ENCODE measurements around the gene PDGFA.

The PDGFA gene

DNA sequence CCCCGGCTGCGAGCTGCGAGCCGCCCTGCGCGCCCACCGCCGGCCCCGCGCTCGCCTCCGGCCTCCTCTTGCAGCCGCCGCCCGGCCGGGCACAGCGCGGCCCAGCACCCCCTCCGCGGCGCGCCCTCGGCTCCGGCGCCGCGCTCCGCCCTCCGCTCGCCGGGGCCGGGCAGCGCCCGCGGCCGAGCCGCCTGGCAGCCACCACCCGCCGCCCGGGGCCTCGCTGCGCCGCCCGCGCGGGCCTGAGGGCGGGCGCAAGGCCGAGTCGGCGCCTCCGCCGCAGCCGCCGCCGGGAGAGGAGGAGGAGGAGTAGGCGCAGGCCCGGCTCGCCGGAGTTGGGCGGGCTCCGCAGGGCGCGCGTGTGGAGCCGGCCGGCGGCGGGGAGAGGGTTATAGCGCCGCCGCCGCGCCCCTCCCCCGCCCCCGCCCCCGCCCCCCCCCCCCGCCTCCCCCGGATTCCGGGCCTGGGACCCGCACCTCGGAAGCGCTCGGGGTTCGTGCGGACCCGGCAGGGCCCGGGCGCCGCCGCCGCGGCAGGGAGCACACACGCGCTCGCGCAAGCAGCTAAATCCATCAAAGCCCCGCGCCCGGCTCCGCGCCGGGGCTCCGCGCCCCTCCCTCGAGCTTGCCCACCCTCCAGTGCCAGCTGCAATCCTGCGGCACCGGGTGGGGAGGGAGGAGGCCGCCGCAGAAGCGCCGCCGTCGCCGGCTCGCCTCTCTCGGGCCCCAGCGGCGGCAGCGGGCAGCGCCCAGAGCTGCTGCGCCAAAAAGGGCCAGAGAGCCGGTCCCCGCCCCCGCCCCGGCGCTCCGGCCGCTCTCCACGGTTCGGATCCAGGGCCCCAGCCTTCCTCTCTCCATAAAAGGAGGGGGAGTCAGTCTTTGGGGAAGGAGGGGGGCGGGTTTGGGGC, at the start of gene PDGFA:
Gene PDGFA (minus strand): TSS at position 363 of the 907 bp plus-strand sequence. CDS start 845 bp downstream, outside the sequence.
- DNase-seq (ENCODE audit: low read depth, low spot score), result no peak

DNA sequence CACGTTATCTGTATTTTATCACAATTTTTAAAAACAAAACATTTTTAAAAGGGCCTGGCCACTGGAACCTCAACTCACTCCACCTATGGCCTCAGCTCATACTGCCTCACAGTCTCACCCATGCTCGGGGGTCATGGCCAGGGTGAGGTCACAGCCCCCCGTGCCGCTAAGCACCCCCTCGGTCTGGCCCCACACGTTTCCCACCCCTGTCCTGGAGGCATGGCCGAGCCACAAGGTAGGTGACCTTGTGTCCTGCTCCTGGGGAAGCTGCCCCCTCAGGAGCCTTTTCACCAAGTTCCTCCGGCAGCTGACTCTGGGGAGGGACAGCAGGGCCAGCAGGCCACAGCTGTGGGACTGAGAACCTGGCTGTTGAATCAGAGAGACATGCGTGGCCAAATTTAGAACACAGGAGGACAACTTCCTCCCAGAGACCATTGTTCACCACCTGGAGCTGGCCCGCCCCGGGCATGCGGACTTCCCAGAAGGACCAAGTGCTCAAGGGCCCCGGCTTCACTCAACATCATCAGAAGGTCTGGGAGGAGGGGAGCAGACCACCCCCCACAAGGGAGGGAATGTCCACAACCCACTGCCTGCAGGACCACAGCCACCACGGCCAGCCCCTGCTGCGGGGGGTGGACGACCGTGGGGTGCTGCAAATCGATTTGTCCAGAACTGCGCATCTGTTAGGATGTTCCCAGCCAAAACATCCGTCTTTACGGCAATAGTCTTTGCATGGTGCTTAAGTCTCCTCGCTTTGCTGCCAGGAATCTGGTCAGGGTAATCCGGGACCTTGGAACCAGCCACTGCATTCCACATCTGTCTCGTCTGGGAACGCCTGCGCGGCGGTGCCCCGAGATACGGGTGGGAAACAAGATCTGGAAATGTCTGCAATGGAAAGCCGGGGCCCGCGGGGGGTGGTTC, 48.6 kb upstream of the PDGFA start:
- DNase-seq (ENCODE audit: low read depth, low spot score), result no peak

DNA sequence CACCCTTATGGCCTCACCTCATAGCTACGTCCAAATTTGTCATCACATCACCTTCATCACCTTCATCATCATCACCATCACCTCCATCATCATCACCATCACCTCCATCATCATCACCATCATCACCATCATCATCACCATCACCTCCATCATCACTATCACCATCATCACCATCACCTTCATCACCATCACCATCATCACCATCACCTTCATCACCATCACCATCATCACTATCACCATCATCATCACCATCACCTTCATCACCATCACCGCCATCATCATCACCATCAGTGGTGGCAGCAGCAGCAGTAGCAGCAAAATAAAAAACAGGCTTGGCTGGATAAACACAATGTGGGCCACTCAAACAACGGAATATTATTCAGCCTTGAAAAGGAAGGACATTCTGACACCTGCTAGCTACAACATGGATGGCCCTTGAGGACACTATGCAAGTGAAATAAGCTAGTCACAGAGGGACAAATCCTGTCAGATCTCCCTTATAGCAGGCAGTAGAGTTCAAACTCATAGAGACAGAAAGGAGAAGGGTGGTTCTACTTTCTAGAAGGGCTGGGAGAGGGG, 47.7 kb upstream of the PDGFA start:
- no peak for DNase-seq (ENCODE audit: low read depth, low spot score)

DNA sequence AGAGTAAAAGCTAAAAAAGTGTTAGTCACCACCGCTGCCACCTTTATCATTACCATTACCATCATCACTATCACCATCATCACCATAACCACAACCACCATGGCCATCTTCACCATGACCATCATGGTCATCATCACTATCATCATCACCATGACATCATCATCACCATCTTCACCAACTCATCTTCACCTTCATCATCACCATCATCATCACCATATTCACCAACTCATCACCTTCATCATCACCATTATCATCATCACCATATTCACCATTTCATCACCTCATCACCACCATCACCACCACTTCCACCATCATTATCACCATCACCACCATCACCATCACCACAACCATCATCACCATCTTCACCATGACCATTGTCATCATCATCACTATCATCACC, 46.5 kb upstream of the PDGFA start:
- no peak for DNase-seq (ENCODE audit: low read depth, low spot score)

DNA sequence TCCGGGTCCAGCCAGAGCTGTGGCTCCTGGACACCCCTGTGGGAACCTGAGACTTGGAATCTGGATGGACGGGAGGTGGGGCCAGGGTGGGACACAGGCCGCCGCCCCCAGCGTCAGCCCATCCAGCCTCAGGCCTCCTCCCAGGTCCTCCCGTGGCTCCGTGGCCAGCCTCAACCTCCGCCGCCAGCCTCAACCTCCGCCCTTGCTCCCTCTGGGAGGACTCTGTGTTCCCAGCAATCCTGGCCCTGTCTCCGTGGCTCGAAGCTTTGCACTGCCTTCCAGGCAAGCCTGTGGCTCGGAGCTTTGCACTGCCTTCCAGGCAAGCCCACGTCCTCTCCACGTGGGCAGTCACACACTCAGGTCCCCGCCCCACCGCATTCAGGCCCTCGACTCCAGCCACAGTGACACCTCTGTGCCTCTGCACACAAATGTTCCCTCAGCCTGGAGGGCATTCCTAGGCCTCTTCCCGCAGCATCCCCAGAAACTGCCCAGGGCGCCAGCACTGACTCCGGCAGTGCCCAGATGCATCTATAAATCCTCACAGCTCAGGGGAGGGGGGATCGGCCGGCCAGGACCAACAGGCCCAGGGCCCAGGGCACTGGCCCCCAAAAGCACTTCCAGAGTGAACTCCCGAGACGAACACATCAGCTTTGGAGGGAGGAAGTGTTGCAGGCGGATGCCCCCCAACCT, 44.7 kb upstream of the PDGFA start:
- DNase-seq (ENCODE audit: low read depth, low spot score), result no peak

DNA sequence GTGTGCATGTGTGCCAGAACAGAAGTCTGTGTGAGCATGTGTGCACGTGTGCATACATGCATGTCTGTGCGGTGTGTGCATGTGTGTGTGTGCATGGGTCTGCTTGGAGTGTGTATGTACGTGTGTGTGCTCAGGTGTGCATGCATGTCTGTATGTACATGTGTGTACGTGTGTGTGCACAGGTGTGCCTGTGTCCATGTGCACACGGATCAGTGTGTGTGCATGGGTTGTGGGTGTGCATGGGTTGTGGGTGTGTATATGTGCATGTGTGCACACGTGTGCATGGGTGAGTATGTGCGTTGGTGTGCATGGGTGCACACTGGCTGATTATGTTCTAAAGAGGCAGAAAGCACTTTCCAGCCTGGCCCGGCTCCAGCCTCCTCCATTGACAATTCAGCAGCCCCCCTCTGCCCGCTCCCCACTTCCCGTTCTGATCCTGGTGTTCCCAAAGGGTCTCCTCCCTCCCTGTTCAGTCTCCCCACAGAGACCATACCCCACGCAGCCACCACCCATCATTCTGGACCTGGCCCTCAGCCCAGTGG, 44.1 kb upstream of the PDGFA start:
- DNase-seq (ENCODE audit: low read depth, low spot score), result no peak

DNA sequence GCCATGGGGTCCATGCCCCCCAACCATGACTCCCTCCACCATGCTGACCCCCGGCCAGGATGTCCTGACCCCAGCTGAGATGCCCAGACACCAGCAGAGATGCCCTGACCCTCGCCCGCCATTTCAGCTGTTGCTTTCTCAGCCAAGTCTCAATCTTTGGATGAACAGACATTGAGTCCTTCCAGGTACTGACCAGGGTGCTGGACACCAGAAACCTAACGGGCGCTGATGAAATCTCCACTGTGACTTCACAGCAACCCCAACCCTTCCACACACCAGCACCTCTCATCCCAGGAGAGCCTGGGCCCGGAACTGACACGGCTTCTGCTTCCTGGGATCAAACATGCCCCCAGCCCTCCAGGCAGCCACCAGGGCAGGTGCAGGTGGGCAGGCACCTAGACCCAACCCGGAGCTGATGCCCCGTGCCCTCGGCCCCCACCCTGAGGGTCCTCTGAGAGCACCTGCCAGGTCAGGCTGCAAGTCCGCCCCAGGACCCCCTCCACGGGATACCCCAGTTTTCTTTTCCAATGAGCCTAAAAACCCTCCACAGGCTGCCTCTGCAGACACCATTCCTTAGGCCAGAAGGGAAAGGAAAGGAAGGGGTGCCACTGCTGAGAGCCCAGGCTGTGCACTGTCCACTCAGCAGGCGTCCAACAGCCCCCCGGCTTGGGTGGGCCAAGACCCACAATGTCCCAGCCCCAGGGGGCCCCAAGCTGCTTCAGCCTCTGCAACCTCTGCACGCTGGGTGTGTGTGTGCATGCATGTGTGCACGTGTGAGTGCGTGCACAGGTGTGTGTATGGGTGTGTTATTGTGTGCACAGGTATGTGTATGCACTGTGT, 43.4 kb upstream of the PDGFA start:
- no peak for DNase-seq (ENCODE audit: low read depth, low spot score)

DNA sequence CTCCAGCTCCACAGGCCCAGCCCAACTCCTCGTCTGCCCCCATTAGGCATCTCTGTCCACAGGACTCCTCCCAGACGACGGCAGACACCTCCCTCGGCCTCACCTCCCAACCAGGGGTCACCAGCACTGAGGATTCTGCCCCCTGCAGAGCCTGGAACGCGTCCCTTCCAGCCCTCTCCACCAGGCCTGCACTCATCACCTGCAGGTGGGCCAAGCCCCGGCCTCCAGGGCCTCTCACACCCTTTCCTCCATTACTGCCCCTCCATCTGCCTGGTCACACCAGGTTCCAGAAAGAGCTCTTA, 42.7 kb upstream of the PDGFA start:
- no peak for DNase-seq (ENCODE audit: low read depth, low spot score)

DNA sequence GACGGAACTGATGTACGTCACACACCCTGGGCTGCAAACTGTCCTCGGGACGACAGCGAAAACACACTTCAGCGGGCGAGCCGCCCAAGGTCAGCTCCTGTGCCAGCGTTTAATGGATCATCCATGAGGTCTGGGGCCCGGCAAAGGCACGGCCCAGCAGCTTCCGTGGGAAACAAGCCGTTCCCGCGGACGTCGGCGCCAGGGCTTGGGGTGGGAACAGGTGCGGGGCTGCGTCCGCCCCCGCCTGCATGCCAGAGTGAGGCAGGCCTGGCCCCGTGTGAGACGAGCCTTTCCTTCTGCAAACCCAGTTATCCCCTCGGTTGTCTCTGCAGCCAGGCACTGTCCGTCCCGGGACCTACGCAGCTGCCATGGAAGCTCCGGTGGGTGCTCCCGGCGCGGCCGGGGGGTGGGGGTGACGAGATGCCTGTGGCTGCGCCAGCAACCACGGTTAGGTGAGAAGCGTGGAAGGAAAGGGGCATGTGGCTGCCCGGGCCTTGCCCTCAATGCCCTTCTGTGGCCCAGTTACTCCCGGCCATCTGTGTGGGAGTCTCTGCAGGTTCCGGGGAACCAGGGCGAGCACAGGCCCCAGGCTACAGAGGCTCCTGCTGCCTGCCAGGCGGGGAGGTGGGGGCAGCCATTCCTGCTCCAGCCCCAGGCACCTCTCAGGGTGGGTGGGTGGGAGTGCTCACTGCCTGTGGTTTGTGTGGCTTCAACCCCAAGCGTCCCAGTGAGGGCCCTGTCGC, 42.2 kb upstream of the PDGFA start:
- DNase-seq (ENCODE audit: low read depth, low spot score), result no peak

DNA sequence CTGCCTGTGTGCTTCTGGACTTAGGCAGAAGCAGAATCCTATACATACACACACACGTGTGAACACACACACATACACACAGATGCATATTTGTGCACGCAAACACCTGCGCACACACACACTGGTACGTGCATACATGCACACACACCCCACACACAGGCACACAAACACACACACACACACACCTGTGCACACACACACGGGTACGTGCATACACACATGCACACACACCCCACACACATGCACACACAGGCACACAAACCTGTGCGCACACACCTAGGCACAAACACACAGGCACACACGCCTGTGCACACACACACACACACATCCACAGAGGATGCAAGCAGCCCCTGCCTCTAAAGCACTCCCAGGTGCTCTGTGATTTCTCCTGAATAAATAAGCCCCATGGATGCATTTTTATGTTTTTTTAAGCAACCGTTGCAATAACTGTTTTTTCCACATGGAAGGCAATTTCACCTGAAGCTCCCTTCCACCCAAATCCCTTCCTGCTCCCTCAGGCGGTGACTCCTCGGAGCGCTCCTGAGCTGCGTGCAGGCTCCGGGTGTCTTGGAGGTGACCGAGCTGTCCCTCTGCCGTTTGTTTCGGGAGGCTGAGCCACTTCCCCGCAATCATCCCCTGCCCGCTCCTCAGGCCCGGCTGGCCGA, 41.5 kb upstream of the PDGFA start:
- no peak for DNase-seq (ENCODE audit: low read depth, low spot score)

DNA sequence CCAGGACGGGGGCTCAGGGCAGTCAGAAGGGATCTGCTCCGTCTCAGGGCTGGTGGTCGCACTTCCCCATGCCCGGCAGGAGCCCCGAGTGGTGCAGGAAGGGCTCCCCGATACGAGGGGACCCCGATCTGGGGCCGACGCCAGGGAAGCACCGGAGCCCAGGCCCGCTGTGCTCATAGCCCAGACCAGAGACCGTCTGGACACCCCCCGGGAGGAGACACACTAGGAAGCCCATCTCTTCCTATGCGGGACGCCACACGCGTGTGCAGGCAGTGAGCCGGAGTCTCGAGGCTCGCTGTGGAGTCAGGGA, 39.7 kb upstream of the PDGFA start:
- DNase-seq (ENCODE audit: low read depth, low spot score), result no peak

DNA sequence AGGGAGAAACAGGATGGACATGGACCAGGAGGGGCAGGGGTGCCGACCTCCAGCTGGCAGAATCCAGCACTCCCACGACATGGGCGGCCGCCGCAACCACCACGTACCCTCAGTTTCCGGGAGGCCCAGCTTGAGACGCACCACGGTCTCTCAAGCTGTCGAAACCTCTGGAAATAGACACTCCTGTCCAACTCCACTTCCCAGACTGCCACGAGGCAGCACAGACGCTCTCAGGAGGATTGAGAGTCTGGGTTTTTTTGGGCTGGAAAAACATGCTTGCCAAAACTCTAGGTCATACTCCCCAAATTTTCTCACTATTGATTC, 37.9 kb upstream of the PDGFA start:
- DNase-seq (ENCODE audit: low read depth, low spot score), result no peak

DNA sequence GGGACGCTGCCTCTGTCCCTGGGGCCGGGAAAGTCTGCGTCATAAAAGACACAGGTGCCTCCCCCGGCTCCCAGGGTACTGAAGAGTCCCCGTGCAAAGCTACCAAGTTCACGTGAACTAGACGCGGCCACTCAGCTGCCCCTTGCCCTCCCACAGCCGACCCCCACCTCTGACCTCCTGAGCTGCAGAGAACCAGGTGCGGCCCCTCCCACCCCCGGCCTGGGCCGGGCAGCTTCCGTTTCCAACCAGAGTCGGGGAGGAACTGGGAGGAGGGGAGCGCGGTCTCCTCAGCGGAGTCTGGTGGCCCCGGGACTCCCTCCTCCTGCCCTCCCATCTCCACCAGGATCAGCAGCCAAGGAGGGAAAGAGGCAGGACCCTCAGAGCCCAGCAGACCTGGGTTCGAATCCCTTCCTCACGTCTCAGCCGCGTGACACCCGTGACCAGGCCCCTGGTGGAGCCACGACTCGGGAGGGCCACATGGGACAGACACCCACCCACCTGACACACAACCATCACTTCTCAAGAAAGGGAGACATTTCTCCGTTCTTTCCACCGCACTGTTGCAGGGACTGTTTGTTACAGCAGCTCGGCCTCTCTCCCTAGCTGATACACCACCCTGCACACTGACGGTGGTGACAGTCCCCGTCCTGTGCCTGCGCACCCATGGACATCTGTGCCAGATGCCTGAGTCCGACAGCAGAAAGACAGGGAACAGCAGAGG, 37.4 kb upstream of the PDGFA start:
- DNase-seq (ENCODE audit: low read depth, low spot score), result no peak

DNA sequence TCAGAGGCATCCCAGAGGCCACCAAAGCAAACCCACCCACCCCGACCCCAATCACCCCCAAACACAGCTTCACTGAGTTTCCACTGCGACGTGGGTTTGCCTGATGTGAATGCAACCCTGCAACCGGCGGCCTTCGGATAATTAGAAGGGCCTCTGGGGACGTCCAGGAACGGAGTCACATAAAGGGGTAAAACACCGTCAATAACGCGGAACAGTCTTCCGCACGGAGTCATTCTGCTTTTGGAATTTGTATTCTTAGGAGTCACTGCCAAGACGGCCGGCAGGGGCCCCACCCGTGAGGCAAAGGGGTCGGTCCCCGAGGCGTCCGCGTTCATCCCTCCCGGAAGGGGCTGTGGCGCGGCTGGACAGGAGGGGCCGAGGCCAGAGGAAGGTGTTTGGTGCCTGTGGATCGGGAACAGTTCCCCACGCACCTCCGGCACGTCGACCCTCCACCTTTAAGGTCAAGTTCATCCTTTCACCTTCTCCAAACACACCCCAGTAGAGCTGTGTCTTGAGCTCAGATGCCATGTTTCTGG, 36.7 kb upstream of the PDGFA start:
- DNase-seq (ENCODE audit: low read depth, low spot score), result no peak

DNA sequence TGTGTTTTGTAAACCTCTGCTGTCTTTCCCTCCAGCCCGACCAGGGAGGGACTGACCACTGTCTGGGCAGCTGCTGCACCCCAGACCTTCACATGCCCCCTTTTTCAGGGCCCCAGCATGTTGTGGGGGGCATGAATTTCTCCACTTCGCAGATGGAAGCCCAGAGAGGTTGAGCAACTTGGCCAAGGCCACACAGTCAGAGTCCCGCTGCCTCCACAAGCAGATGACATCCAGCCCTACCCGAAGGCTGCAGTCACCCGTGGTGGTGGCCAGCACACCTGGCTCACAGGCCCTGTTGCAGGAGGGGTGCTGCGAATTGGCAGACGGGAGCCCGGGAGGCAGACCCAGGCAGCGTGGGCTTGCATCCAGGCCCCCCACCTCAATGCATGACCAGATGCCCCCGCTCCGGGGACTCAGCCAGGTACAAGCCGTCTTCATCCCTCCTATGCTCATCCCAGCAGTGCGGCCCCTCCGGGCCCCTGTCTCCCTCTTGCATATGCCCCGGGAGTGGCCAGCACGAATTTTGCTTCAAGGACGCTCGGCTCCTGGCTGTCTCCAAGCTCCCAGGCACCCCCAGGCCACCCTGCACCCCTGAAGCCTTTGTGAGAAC, 36.0 kb upstream of the PDGFA start:
- DNase-seq (ENCODE audit: low read depth, low spot score), result no peak

DNA sequence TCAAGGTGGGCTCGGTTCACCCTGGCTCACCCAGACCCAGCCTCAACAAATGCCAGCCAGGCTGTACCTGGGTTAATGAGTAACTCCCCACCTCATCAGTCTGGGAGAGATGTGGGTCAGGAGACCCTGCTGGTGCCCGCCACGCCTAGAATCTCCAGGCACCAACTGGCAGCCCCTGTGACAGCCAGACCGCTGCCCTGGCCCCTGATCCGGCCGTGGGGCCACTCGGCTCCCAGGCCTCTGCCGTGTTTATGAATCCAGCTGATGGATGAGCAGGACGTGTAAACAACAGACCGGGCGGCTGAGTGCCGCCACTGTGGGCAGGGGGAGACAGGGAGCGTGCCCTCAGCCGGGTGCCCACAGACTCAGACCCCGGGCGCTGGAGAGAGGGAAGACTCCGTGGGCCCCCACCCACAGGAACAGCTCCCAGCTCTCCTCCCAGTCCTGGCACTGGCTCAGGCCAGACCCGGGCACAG, 34.0 kb upstream of the PDGFA start:
- DNase-seq (ENCODE audit: low read depth, low spot score), result no peak

DNA sequence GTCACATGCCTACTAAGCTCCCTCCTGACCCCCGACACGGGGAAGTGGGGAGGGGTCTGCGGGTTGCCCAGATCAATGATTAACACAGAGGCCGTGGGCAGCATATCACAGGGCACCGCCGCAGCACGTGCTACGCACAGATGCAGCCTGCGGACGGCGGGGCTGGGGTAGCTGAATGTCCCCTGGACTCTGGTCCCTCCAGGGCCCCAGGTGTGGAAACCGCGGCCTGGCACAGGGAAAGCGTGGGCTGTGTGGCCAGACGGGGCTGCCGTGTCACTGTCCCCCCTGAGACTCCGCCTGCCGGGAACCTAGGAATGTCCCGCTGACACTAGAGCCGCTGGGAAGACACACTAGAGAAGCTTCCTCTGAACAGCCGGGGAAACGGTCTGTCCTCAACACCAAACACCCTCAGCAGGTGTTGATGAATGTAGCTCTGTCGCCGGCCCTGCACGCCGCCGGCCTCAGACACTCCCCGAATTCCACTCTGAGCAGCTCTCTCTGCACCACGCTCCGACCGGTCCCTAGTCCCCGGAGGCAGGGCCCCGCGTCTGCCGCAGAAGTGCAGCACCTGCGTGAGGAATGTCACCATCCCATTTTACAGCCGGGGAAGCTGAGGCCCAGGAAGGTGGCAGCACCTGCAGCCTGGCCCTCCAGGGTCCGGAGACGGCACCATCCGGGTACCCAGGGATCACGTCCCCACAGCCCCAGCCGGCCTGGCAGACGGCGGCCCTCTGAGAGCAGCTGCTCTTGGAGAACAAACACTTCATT, 33.4 kb upstream of the PDGFA start:
- no peak for DNase-seq (ENCODE audit: low read depth, low spot score)
